Stimulated activated CD4-positive, alpha-beta T cell treated with anti-CD3 and anti-CD28 coated beads, TNF-alpha, amount 100 ng/mL, for 48 hours (primary cell): ENCODE data around the gene SGSM2.
"Not testable (repeated sequence)": the region's sequence is repeated elsewhere in the genome, so short reads cannot be mapped to it uniquely, and the experiment has no call there.

ENCODE experiments used
- DNase-seq, 3 donors: peaks; one replicate each; pipeline ENCODE4 v3.0.0-alpha.2; 2020; ENCODE audit warnings: low read depth in 3 of 3

Gene SGSM2, protein sequence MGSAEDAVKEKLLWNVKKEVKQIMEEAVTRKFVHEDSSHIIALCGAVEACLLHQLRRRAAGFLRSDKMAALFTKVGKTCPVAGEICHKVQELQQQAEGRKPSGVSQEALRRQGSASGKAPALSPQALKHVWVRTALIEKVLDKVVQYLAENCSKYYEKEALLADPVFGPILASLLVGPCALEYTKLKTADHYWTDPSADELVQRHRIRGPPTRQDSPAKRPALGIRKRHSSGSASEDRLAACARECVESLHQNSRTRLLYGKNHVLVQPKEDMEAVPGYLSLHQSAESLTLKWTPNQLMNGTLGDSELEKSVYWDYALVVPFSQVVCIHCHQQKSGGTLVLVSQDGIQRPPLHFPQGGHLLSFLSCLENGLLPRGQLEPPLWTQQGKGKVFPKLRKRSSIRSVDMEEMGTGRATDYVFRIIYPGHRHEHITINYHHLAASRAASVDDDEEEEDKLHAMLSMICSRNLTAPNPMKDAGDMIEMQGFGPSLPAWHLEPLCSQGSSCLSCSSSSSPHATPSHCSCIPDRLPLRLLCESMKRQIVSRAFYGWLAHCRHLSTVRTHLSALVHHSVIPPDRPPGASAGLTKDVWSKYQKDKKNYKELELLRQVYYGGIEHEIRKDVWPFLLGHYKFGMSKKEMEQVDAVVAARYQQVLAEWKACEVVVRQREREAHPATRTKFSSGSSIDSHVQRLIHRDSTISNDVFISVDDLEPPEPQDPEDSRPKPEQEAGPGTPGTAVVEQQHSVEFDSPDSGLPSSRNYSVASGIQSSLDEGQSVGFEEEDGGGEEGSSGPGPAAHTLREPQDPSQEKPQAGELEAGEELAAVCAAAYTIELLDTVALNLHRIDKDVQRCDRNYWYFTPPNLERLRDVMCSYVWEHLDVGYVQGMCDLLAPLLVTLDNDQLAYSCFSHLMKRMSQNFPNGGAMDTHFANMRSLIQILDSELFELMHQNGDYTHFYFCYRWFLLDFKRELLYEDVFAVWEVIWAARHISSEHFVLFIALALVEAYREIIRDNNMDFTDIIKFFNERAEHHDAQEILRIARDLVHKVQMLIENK

DNA sequence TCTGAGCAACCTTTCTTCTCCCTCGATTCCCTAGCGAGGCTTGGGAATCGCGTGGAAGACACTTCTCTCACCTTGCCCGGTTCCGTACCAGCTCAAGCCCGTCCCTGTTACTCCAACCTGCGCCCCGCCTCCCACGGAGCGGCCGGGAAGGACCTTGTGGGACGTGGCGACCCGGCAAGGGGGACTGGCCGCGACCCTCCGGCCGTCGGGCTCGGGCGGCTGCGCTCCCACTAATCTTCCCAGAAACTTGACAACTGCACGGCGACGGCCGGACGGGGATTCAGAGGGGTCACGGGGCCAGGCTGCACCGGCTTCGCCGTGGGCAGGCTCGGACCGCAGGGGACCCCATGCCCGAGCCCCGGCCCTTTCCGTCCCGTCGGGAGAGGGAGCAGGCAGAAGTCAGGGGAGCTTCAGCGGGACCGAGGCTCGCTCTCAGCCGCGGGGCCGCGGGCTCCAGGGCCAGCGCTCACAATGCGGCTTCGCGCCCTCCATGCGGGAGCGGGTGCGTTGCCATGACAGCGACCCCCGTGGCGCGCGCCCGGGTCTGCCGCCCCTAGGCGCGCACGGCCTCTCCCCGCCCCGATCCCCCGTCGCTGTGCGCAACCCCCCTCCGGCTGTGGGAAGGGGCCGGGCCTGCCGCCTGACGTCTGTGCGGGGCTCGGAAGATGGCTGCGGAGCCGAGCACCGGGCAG is at the start of gene SGSM2:
Gene SGSM2, plus strand, starts transcription at position 650 of the 692 bp plus-strand sequence. CDS start 188 bp downstream, outside the sequence.
- DNase-seq: peak in 2 of 3 donors; percentile 38 to 49

DNA sequence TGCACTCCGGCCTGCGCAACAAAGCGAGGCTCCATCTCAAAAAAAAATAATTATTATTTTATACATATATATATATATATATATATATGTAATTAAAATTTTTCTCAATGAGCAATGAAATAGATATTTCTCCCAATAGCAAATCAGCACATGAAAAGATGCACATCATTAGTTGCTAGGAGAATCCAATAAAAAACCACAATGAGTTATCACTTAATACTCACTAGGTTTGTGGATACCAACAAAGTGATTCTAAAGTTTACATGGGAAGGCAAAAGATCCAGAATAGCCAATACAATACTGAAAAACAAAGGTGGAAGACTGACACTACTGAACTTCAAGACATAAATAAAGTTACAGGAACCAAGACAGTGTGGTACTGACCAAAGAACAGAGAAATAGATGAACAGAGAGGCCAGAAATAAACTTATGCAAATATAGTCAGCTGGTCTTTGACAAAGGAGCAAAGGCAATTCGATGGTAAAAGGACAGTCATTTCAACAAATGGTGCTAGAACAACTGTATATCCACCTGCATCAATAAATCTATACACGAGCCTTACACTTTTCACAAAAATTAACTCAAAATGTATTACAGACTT is 47.3 kb upstream of the SGSM2 start:
- no peak for DNase-seq

DNA sequence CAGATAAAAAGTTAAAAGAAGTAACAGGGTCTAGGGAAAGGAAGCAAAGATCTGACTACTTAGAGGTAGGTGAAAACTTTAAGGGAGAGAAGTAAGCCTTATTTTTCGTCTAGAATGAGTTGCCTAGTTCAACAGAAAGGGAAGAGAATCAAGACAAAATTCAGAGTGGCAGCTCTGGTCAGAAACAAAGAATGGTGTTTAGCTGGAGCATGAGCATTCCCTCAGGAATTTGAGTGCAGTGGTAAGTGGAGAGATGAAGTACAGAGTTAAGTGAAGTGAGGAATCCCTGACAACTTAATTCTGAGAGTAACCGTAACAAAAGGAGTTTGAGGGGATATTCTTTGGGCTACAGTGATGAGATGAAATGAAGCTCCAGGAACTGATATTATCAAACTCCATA is 45.2 kb upstream of the SGSM2 start:
- DNase-seq: no peak

DNA sequence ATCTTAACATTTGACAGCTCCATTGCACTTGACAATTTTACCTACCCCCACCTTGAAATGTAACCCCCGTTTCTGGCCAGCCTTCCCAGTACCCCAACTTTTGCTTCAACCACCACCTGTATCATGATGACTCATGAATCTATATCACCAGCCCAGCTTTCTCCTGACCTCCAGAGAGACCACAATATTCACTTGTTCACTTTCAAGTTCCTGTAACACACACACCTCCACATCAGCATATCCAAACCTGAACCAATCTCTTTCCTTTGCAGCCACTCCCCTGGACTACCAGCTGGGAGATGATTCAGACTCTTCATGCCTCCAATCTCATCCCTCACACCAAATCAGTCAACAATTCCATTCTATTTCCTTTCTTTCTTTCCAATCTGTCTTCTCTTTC is 41.7 kb upstream of the SGSM2 start:
- no peak for DNase-seq

DNA sequence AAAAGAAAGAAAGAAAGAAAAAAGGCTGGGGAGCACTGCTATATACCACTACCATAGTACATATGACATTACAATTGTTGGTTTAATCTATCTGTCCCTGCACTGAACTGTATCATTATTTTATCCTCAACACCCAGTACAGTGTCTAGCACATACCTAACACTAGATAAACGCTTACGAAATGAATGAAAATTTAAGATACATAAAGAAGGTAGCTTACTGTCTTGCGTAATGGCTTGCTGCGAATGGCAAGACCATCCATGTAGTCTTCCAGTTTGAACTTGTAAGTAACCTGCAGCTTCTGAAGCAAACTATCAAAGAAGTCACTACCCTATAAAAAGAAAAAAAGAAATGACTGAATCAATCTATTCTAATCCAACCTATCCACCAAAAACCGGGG is 40.3 kb upstream of the SGSM2 start:
- DNase-seq: no peak

DNA sequence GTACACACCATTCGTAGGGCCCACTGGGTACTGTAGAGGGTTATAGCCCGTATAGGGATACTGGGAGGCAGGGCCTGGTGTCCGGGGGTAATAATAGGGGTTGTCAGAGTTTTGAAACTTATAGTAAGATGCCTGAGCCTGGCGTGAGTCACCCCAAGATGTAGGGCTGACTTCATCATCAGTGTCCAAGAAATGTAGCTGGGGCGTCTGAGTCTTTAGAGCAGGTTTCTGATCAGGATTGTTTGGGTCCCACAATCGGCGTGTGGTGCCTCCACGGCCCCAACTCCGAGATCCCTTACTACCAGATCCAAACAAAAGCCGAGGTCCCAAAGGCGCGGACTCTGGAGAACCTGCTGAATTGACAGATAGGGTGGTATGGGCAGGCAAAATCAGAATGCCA is 38.2 kb upstream of the SGSM2 start:
- no peak for DNase-seq

DNA sequence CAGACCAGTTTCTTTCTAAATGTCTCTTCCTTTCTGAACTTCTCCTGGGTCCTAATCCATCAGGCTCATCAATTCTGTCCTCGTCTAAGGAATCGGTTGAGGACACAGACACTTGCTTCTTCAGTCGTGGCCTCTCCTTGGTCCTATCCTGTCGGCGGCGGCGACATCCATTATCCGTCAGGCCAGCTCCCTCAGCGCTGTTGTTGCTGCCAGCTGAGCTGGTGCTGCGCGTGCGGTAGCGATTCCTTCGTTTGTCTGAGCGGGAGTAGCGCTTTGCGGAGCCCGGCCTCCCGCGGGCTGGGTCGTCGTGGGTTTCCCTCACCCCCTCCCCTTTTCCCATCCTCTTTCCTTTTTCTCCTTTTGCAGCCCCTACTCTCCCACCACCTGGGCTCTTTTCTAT is 37.5 kb upstream of the SGSM2 start:
- no peak for DNase-seq

DNA sequence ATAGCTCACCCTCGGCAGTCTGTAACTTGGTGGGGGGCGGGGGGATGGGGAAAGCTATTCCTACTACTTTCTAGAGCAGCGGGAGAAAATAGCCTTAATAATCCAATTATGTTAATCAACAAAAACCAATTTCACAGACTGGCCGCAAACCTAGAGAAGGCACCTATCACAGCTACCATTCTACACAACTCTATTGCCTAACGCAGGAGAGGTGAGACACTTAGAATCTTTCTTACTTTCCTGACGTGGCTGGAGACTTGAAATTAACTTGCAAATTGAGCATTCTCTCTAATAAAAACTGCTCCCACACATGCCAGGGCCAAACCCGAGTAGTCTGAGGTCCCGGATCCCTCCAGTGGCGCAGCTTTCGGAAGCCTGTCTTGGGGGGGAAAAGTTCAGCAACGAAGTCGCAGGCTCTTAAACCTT is 34.5 kb upstream of the SGSM2 start:
- DNase-seq: no peak

DNA sequence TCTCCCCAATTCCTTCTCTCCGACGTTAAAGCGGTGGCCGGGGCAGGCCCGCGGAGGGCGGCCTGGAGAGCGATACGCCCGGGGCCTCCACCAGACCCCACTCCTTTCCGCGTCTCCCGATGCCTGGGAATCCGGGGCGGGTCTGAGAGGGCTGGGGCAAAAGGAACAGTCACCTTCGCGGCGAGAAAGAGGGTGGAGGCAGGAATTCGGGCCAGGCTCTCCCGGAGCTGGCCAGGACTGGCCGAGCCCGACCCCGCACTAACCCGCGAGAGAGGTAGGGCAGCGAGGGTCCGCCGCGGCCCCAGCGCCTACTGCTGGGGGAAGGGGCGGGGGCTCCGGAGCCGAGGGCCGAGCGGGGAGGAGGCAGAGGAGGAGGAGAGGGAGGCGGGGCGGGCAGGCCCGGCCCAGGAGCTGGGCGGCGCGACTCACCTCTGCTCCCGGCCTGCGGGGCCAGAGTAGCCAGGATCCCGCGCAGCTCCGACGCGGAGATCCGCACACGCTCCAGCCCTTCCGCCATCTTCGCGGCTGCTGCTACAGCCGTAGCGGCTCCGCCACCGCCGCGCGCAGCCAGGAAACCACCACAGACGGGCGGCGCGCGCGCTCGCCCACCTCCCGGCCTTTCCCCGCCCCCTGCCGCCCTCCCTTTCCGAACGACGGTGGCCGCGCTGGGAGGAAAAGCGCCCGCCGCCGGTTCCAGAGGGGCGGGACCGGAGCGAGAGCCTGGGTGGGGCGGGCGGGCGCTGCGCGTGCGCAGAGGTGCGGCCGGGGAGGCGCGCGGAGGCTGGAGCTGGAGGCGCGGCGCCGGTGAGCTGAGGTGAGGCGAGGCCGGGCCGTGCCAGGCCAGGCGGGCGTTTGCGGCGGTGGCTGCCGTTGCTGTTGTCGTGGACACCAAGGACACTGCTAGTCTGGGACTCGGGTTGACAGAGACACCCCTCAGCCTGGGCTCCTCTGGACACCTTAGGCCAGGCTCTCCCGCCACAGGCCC is 33.8 kb upstream of the SGSM2 start, which contains the start of the genes SMG6 and SRR:
Gene SMG6, minus strand, starts transcription at position 582 of the 985 bp plus-strand sequence. Its CDS starts 65 bp downstream, at position 517.
Gene SRR, plus strand, starts transcription at position 747 of the 985 bp plus-strand sequence. CDS start 11,611 bp downstream, outside the sequence.
- peak; percentile 90 to 94 (median 92) for DNase-seq

DNA sequence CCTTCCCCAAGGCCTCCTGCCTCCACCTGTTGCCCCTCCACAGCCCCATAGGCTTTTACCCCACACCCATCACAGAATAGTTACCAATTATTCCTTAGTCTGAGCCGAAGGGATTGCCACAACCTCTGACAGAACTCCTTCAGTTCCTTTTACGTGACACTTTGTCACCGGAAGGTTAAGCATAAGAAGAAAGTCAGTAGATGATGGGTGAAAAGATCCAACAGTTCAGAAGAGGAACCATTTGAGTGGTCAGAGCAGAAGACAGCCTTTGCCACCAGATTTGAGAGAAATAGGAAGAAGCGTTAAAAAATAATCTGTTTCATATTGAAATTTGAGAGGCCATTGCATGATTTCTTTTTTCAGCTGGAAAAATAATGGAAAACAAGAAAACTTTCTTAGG is 32.4 kb upstream of the SGSM2 start:
- DNase-seq: no peak

DNA sequence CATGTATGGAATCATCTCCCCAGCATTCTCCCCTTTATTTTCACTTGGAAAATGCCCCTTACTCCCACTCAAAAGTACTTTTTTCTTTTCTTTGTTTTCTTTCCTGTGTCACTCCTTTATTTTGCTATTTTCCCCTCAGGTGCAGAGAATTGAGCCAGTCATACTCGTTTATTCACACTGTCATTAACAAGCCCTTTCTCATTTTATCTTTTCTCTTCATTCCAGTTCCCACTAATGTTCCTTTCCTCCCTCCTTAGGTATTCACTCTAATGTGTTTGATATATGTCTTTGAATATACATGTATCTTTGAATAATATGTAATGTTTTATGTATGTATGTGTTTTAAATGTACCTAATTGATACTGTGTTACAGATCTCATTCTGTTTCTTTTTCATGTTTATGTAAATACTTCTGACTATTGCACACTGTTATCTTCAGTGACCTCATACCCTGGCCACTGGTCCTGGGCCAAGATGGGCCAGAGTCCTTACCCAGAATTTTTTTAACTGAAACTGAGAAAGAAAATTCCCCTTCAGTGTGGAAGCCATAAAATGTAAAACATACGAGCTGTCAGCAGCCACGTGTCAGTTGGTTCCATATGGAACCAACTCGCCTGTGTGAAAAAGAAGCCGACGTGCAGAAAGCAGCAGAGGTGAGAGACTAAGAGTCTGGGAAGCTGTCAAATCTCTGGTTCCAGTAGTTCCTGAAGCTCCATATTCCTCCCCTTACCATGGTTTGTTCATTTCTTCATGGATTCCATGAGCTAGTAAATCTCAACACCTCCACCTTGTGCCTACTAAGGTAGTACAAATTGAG is 27.8 kb upstream of the SGSM2 start:
- no peak for DNase-seq

DNA sequence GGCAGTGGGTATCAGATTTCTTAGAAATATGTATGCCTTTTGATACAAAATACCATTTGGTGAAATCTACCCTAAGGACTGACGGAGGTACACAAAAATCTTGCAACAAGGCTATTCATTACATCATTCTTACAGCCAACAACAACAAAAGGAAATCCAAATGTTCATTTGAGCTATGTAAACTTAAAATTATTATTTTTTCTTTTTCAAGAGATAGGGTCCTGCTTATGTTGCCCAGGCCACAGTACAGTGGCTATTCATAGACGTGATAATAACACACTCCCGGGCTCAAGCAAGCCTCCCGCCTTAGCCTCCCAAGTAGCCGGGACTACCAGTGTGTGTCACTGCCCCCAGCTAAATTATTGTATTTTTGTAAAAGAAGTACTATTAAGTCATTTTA is 24.6 kb upstream of the SGSM2 start:
- DNase-seq: no peak

DNA sequence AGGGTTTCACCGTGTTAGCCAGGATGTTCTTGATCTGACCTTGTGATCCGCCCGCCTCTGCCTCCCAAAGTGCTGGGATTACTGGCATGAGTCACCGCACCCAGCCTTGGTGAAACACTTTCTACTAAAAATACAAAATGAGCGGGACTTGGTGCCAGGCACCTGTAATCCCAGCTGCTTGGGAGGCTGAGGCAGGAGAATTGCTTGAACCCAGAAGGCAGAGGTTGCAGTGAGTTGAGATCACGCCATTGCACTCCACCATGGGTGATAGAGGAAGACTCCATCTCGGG is 20.4 kb upstream of the SGSM2 start:
- not testable (repeated sequence) for DNase-seq

DNA sequence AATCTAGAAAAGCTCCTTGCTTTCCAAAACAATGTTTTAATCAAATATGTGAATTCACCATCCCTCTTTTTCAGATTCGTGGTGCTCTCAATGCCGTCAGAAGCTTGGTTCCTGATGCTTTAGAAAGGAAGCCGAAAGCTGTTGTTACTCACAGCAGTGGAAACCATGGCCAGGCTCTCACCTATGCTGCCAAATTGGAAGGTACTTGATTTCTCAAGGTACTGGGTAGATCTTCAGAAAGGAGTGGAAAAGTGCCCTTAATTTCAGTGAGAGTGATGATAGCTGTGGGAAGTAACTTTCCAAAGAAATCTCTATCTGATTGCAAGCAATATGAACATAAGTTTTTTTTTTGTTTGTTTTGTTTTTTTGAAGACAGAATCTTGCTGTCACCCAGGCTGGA is 19.5 kb upstream of the SGSM2 start:
- no peak for DNase-seq

DNA sequence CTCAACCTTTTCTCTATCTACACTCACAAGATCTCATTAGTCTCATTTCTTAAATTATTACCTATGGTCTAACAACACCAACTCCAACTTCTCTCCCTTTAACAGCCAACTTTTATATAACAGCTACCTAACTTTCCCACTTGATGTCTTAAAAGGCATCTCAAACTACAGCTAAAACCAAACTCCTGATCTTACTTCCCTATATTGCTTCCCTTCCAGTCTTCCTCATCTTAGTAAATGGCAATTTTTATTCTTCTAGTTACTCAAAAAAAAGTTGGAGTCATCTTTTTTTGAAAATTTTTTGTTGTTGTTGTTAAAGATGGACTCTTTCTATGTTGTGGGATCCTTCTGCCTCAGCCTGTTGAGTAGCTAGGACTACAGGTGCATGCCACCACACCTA is 18.2 kb upstream of the SGSM2 start:
- no peak for DNase-seq

DNA sequence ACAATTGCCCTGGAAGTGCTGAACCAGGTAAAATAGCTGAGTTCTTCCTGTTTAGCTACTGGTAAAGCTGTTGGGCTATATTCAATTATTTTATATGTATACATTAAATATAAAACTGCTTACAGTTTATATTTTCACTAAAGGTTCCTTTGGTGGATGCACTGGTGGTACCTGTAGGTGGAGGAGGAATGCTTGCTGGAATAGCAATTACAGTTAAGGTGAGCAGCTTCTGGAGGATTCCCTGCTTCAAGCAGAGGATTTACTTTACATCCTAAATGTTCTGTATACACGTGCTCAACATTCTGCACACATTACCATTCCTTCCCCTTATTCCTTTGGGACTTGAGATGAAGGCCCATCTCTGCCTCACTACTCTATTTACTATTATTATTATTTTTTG is 15.9 kb upstream of the SGSM2 start:
- no peak for DNase-seq

DNA sequence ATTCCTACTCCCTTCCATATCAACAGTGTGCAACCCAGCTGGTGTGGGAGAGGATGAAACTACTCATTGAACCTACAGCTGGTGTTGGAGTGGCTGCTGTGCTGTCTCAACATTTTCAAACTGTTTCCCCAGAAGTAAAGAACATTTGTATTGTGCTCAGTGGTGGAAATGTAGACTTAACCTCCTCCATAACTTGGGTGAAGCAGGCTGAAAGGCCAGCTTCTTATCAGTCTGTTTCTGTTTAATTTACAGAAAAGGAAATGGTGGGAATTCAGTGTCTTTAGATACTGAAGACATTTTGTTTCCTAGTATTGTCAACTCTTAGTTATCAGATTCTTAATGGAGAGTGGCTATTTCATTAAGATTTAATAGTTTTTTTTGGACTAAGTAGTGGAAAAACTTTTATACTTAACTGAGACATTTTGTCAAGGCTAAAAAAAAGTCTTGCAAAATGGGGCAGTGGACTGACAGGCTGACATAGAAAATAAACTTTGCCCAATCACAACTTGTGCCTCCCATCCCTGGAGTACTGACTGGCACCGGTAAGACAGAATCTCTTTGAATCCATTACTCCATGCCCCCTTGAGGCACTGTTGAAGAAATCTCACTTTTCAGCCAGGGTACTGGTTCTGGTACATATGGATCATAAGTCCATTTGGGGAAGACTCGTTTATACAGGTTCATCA is 13.5 kb upstream of the SGSM2 start:
- DNase-seq: no peak

DNA sequence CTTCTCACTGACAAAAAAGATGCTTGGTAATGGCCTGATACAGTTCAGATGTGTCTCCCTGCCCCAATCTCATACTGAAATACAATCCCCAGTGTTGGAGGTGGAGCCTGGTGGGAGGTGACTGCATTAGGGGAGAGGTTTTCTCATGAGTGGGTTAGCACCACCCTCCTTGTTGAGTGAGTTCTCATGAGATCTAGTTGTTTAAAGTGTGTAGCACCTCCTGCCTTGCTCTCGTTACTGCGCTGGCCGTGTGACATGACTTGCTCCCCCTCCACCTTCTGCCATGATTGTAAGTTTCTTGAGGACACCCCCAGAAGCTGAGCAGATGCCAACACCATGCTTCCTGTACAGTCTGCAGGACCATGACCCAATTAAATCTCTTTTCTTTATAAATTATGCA is 6.0 kb upstream of the SGSM2 start:
- DNase-seq: no peak

DNA sequence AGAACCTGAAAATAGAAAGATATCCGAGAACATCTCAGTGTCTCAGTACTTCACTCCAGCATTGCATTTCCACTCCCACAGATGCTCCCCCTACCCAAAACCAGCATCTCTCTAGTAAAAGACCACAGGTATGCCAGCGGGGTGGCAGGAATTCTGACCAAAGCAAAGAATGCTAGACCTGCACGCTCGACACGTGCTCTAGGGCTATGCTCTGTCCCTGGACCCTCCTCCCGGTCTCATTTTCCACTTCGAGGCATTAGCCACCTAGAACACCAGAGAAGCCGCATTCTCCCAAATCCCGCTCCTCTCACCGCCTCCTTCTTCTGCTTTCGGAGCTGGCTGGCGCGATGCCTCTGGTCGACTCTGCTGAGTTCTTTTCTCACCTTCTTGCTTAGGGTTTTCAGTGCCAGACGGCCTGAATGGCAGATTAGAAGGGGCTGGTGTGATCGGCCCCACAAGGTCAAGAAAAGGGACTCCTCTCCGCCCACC is 1.5 kb upstream of the SGSM2 start:
- DNase-seq: no peak
